K562 (cell line): Measurements from ENCODE around the gene RMND5B.

Source experiments
- BRCA1 ChIP-seq, 2 experiments: fragments of 450-650 bp in 1 of 2; sonication (generic) in 1 of 2; formaldehyde crosslinking in 1 of 2; IDR thresholded peaks; 2 replicates each; pipeline versions ENCODE4 v1.5.0 to v1.6.1; 2017 to 2020; ENCODE audit warnings: mild to moderate bottlenecking in 1 of 2, missing genetic modification reagents in 1 of 2
- CREBBP ChIP-seq: IDR thresholded peaks from one replicate; pipeline ENCODE4 v1.6.1; 2012; ENCODE audit warnings: low read depth, mild to moderate bottlenecking, control low read depth, inconsistent platforms, low read length
- CTCF ChIP-seq, 3 experiments: IDR thresholded peaks in 2 of 3; conservative IDR thresholded peaks in 1 of 3; 2 replicates each; pipeline ENCODE4 v1.5.1; 2011 to 2012; ENCODE audit warnings: low read length in 3 of 3, mild to moderate bottlenecking in 3 of 3, control low read depth in 2 of 3, improper control_type of control experiment in 1 of 3, inconsistent platforms in 1 of 3, low read depth in 1 of 3, mixed read lengths in 1 of 3, moderate library complexity in 1 of 3; ENCODE audit not compliant: insufficient read depth in 2 of 3
- ESRRA ChIP-seq: fragments of 450-650 bp; IDR thresholded peaks from 2 replicates; pipeline ENCODE4 v1.6.1; 2014; ENCODE audit warnings: low read depth, mild to moderate bottlenecking, moderate library complexity, borderline replicate concordance
- MYC ChIP-seq, 2 experiments: fragments of 250-450 bp in 1 of 2; sonication (Bioruptor Pico) in 1 of 2; IDR thresholded peaks; 2 replicates each; pipeline versions ENCODE4 v1.5.1 to v1.6.1; 2012 to 2021; ENCODE audit warnings: low read depth in 2 of 2, borderline replicate concordance in 1 of 2, improper control_type of control experiment in 1 of 2, low read length in 1 of 2, mild to moderate bottlenecking in 1 of 2, moderate library complexity in 1 of 2
- NFATC3 ChIP-seq: fragments of 450-650 bp; IDR thresholded peaks from 2 replicates; pipeline ENCODE4 v1.6.1; 2017; ENCODE audit warnings: mild to moderate bottlenecking
- NFE2 ChIP-seq: IDR thresholded peaks from 2 replicates; pipeline ENCODE4 v1.6.1; 2014; ENCODE audit warnings: antibody characterized with exemption, low read depth
- POLR2AphosphoS5 ChIP-seq: IDR thresholded peaks from 2 replicates; pipeline ENCODE4 v1.6.1; 2011; ENCODE audit warnings: mild to moderate bottlenecking, low read depth, low read length, moderate library complexity; ENCODE audit not compliant: control insufficient read depth, insufficient read depth
- TFAP4 ChIP-seq: sonication (generic); formaldehyde crosslinking; IDR thresholded peaks from 2 replicates; pipeline ENCODE4 v1.8.0; 2022; ENCODE audit warnings: missing genetic modification reagents, mild to moderate bottlenecking, moderate library complexity, borderline replicate concordance
- YBX1 ChIP-seq: fragments of 450-650 bp; IDR thresholded peaks from 2 replicates; pipeline ENCODE4 v1.7.1; 2016; ENCODE audit warnings: mild to moderate bottlenecking
- ZNF445 ChIP-seq: fragments of 250-450 bp; sonication (Bioruptor Pico); IDR thresholded peaks from 2 replicates; pipeline ENCODE4 v1.4.0; 2020; ENCODE audit warnings: low read depth, mild to moderate bottlenecking, moderate library complexity
- TF ChIP-seq, protein P1 (sequence below): fragments of 200-800 bp; sonication (Bioruptor generic); IDR thresholded peaks from 2 replicates; pipeline ENCODE4 v1.6.1; 2017; ENCODE audit warnings: missing genetic modification characterization, missing compliant biosample characterization
- TF ChIP-seq, protein P2 (sequence below): fragments of 250-450 bp; sonication (Bioruptor Pico); IDR thresholded peaks from 2 replicates; pipeline ENCODE4 v1.8.0; 2022; ENCODE audit warnings: moderate library complexity, mild to moderate bottlenecking, inconsistent platforms

DNA sequence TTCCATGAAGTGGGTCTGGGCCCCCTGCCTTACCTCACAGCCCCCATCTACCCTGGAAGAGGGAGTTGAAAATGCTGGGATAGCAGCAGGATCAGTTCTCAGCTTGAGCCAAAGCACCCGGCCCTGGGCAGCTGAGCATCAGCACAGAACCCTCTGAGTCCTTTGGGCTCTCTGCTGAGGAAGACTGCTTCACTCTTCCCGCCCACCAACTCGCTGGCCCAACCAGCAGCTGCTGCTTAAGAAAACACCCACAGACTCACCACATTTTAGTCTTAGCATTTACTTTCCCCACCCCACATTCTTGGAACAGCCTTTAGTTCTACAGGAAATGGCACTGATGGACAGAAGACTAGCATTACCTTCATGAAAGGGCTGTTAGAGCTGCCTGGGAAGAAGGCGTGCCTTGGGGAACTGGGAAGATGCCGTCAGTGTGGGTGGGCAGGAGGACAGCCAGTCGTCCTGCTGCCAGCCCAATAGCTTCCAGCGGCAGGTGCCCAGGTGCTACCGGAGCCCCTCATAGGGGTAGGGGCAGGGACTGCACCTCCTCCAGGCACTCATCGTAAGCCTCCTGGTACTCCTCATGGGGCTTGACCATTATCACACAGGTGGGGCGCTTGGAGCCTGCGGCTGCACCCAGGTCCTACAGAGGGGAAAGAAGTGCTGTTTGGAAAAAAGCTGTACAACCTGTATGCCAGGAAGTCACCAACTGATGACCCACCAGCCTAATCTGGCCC is 18.6 kb downstream of the RMND5B start:
- TF ChIP-seq, protein P1, sequence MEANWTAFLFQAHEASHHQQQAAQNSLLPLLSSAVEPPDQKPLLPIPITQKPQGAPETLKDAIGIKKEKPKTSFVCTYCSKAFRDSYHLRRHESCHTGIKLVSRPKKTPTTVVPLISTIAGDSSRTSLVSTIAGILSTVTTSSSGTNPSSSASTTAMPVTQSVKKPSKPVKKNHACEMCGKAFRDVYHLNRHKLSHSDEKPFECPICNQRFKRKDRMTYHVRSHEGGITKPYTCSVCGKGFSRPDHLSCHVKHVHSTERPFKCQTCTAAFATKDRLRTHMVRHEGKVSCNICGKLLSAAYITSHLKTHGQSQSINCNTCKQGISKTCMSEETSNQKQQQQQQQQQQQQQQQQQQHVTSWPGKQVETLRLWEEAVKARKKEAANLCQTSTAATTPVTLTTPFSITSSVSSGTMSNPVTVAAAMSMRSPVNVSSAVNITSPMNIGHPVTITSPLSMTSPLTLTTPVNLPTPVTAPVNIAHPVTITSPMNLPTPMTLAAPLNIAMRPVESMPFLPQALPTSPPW (CRISPR knock-in tag), result no peak
- TF ChIP-seq TFAP4 (CRISPR knock-in tag) (0 out of 2 replicates have a peak, but pooled peaks have one; percentile 18), ZNF445 (CRISPR knock-in tag) (no peak), POLR2AphosphoS5 (no peak; the same call in 1 of the 2 replicates), BRCA1 (IDR thresholded peaks at IDR 0.05) (no peak), BRCA1 (CRISPR knock-in tag; IDR thresholded peaks at IDR 0.05) (no peak), YBX1 (no peak), NFATC3 (no peak), CREBBP (no peak), ESRRA (no peak), MYC (IDR thresholded peaks at IDR 0.05; ENCODE audit: low read depth, low read length) (no peak), MYC (CRISPR knock-in tag; IDR thresholded peaks at IDR 0.05; ENCODE audit: borderline replicate concordance, low read depth) (no peak), CTCF (IDR thresholded peaks at IDR 0.05 in 2 of 3, conservative IDR thresholded peaks at IDR 0.05 in 1 of 3; ENCODE audit: insufficient read depth in 2 of 3, low read depth in 1 of 3, low read length in 3 of 3) (no peak), NFE2 (no peak)
- TF ChIP-seq, protein P2, sequence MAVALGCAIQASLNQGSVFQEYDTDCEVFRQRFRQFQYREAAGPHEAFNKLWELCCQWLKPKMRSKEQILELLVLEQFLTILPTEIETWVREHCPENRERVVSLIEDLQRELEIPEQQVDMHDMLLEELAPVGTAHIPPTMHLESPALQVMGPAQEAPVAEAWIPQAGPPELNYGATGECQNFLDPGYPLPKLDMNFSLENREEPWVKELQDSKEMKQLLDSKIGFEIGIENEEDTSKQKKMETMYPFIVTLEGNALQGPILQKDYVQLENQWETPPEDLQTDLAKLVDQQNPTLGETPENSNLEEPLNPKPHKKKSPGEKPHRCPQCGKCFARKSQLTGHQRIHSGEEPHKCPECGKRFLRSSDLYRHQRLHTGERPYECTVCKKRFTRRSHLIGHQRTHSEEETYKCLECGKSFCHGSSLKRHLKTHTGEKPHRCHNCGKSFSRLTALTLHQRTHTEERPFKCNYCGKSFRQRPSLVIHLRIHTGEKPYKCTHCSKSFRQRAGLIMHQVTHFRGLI (CRISPR knock-in tag), result no peak
